Adrenal gland (tissue), 12 donors: ENCODE data around the gene ASTN2. TPM values are rescaled to one million over a fixed set of nuclear protein-coding genes. Genes with fewer than 3 reads are reported as not detected.

Experiments
- DNase-seq, 7 donors: peaks; one replicate each; pipeline ENCODE4 v3.0.0-alpha.2; 2019 to 2020
- H3K27ac ChIP-seq, 5 donors: fragments of 200-600 bp; sonication (generic) in 4 of 5; 1 replicate in 3 of 5; 2 replicates in 2 of 5; pipeline versions ENCODE4 v1.5.1 to v1.8.0; 2016 to 2020; ENCODE audit warnings: mild to moderate bottlenecking in 1 of 5
- H3K27me3 ChIP-seq: fragments of 200-600 bp; 2 replicates; pipeline ENCODE4 v1.8.0; 2021
- H3K36me3 ChIP-seq, 2 donors: fragments of 200-600 bp; replicated peaks in 1 of 2; 1 replicate in 1 of 2; 2 replicates in 1 of 2; pipeline versions ENCODE4 v1.5.1 to v1.8.0; 2018 to 2022
- H3K4me1 ChIP-seq, 2 donors: fragments of 200-600 bp; replicated peaks in 1 of 2; 1 replicate in 1 of 2; 2 replicates in 1 of 2; pipeline versions ENCODE4 v1.5.1 to v1.8.0; 2018 to 2021
- H3K4me3 ChIP-seq, 4 donors: fragments of 200-600 bp; sonication (generic) in 3 of 4; one replicate each; pipeline ENCODE4 v1.5.1; 2016 to 2018
- H3K9me3 ChIP-seq, 3 donors: fragments of 200-600 bp; sonication (generic) in 1 of 3; replicated peaks in 1 of 3; 1 replicate in 2 of 3; 2 replicates in 1 of 3; pipeline versions ENCODE4 v1.5.1 to v1.8.0; 2016 to 2021
- CTCF ChIP-seq, 6 experiments: fragments of 450-650 bp in 4 of 6; fragments of 200-600 bp in 2 of 6; sonication (generic) in 1 of 6; IDR thresholded peaks; 1 replicate in 5 of 6; 2 replicates in 1 of 6; pipeline versions ENCODE4 v1.5.1 to v1.8.0; 2016 to 2021; ENCODE audit warnings: antibody characterized with exemption in 6 of 6, mild to moderate bottlenecking in 2 of 6, moderate library complexity in 1 of 6
- POLR2A ChIP-seq, 2 donors: fragments of 450-650 bp; IDR thresholded peaks; one replicate each; pipeline ENCODE4 v1.6.1; 2017; ENCODE audit warnings: antibody characterized with exemption in 2 of 2, mild to moderate bottlenecking in 2 of 2, moderate library complexity in 1 of 2
- WGBS, 4 donors: extraction: QIAGEN DNeasy Blood & Tissue Kit in 2 of 4; methylation state at CpG; one replicate each; pipeline versions ENCODE4 v1.1.5 to v1.1.7; 2013 to 2017; 5-methylcytosine and 5-hydroxymethylcytosine counted together
- intact Hi-C, 2 donors: fragments of 100-400 bp; cut with DNase I; formaldehyde crosslinking; loops; one replicate each; pipeline versions ENCODE4 v1.14.1 to v1.15.0; 2022 to 2023
- polyA plus RNA-seq, 3 donors: library from polyadenylated mRNA; stranded (reverse); fragments of 200-250 nt in 2 of 3; fragments of 350-450 nt in 1 of 3; fragmentation: Illumina TruSeq in 1 of 3; extraction: RNeasy Lipid Tissue Mini Kit (QIAGEN cat#74804) in 1 of 3; gene quantifications; one replicate each; pipeline ENCODE4 v1.2.3, GENCODE V29; 2013 to 2014
- total RNA-seq, 9 donors: library from RNA; depleted of rRNA in 4 of 9; stranded (reverse); fragments of >200 nt in 4 of 9; fragments of 120-200 nt in 1 of 9; fragmentation: NEBNext Ultra II Directional in 1 of 9; extraction: Animal tissue kit (Norgen Biotek cat#: 25700) in 1 of 9; gene quantifications; one replicate each; pipeline versions ENCODE4 v1.1.0 to v1.2.4, GENCODE V29; 2013 to 2023
- donor health status: healthy with polysubstance abuse.
- donor health status: Bipolar disorder and iron deficiency.
- donor health status: DM: yes; HTN: yes; CAD: no.
- donor health status: DM: no; HTN: no; CAD: no.
- donor health status: DM: no; HTN: no; CAD: no.
- donor health status: DM: yes; HTN: yes; CAD: no.

Gene ASTN2
- total and polyA plus RNA-seq, 12 donors: 2.5 to 15.6 (median 6.8) TPM

DNA sequence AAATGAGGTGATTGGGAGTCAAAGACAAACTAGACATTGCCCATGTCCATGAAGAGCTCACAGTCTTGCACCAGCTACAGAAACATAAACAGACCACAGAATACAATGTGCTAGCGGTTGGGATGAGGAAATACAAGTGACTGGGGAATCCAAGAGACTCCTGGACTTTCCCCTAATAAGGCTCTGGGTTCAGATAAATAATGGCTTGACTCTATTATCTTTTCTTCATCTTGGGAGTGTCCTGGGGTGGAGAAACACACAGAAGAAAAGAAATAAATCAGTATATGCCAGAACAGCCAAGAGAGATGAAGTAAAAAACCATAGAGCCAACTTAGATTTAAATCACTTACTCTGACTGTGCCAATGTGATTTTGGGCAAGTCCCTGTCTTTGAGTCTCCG lies 1033.5 kb downstream of the ASTN2 start:
- Histone ChIP-seq H3K36me3 (no peaks in the 10 kb centered on the region), H3K4me1 (no peaks in the 10 kb centered on the region), H3K9me3 (no peaks in the 10 kb centered on the region), H3K4me3 (no peak overlapping the region), H3K27me3 (no peaks in the 10 kb centered on the region), H3K27ac (no peak overlapping the region)
- TF ChIP-seq POLR2A (IDR thresholded peaks at IDR 0.05) (no peak), CTCF (IDR thresholded peaks at IDR 0.05) (no peak)
- intact Hi-C loops: no loop called here
- WGBS, 4 donors: 90 to 94% (median 94%) methylated on average over 2 of the region's 2 CpGs
- DNase-seq: no peak

DNA sequence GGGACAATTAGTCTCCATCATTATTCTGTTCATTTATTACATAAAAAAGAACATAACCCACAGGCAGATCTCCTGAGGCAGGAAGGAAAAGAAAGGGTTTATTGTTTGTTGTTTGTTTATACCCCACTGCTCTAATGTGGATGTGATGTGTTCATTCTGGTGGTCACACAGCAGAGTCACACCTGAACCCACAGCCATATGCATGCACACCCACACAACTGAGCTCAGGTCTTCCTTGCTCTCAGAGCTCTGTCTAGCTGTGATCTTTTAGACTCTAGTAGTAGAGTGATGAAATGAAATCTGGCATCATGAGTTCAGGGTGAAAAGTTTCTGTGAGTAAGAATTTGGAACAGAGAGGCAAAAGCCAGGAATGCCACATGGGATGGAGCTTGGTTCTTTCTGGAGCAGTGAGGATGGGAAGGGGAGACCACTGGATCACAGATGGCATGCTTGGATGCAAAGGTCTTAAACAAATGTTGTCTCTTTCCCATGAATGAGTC lies 1034.3 kb downstream of the ASTN2 start:
- Histone ChIP-seq H3K4me1 (no peaks in the 10 kb centered on the region), H3K4me3 (no peak overlapping the region), H3K27ac (no peak overlapping the region), H3K27me3 (no peaks in the 10 kb centered on the region), H3K9me3 (no peaks in the 10 kb centered on the region), H3K36me3 (no peaks in the 10 kb centered on the region)
- intact Hi-C loops: no loop called here
- DNase-seq: no peak
- TF ChIP-seq CTCF (IDR thresholded peaks at IDR 0.05) (no peak), POLR2A (IDR thresholded peaks at IDR 0.05) (no peak)

DNA sequence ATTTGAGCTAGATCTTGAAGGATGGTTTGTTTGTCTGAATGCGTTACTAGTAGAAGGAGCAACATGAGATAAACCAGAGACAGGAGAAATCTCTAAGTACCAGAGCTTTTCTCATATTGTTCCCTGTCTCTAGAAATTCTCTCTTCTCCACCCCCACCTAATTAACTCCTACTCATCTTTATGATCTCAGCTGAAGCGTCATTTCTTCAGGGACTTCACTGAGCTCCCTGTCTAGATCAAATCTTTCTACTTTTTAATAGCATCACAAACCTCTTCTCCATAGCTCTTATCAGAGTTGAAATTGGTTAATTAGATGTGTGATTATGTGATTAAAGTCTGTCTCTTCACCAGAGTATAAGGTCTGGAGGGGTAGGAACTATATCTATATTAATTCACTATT lies 1035.0 kb downstream of the ASTN2 start:
- H3K4me1 ChIP-seq: no peaks in the 10 kb centered on the region
- 66 to 87% (median 85%) methylated on average over 2 of the region's 2 CpGs for WGBS, 4 donors
- no peak overlapping the region for H3K27ac ChIP-seq
- H3K27me3 ChIP-seq: no peaks in the 10 kb centered on the region
- no peak overlapping the region for H3K4me3 ChIP-seq
- DNase-seq: no peak
- intact Hi-C loops: no loop called here
- H3K9me3 ChIP-seq: no peaks in the 10 kb centered on the region
- no peak for TF ChIP-seq CTCF (IDR thresholded peaks at IDR 0.05)
- no peak for TF ChIP-seq POLR2A (IDR thresholded peaks at IDR 0.05)
- no peaks in the 10 kb centered on the region for H3K36me3 ChIP-seq

GRCh38 chr9:116378873-116379272 lies 1036.0 kb downstream of the ASTN2 start:
- no peaks in the 10 kb centered on the region for H3K36me3 ChIP-seq
- no peak for TF ChIP-seq CTCF (IDR thresholded peaks at IDR 0.05)
- TF ChIP-seq POLR2A (IDR thresholded peaks at IDR 0.05): no peak
- no peak overlapping the region for H3K27ac ChIP-seq
- no peak overlapping the region for H3K4me3 ChIP-seq
- no peaks in the 10 kb centered on the region for H3K9me3 ChIP-seq
- no peaks in the 10 kb centered on the region for H3K27me3 ChIP-seq
- WGBS, 4 donors: 93 to 98% (median 95%) methylated on average over 2 of the region's 2 CpGs
- H3K4me1 ChIP-seq: no peaks in the 10 kb centered on the region
- DNase-seq: no peak
- intact Hi-C loops: no loop called here
